Measurements from ENCODE around the gene MIEF1. TPM values are rescaled to one million over a fixed set of nuclear protein-coding genes. Genes with fewer than 3 reads are reported as not detected.
A peak's percentile ranks its signal among the peaks of the same experiment; 100 is the strongest.

The MIEF1 gene
- total and polyA plus RNA-seq, 2 of the 8 experiments (the other 6 are each of a cell fraction or from before 2014, with no cell fraction given) = 16.8 to 32.7 TPM

- no peak overlapping the region for H3K9ac ChIP-seq (replicated peaks in 1 of 4; ENCODE audit: extremely low read depth in 1 of 4, low read depth in 3 of 4, low read length in 3 of 4)
- no peak overlapping the region for H3K18ac ChIP-seq (ENCODE audit: extremely low read depth, low read length)
- no peak overlapping the region for H3K4ac ChIP-seq (replicated peaks; ENCODE audit: insufficient read length, low read depth, low read length)
- peaks cover 5% of the 10 kb centered on the region for H3K79me1 ChIP-seq (ENCODE audit: low read depth, low read length)
- no peak overlapping the region for H4K91ac ChIP-seq (replicated peaks; ENCODE audit: insufficient read length, low read length)
- peaks cover 24 to 59% (median 54%) of the 10 kb centered on the region in 4 experiments for H3K27me3 ChIP-seq (replicated peaks in 1 of 4; ENCODE audit: control insufficient read depth in 3 of 4, extremely low read depth in 1 of 4, insufficient read depth in 3 of 4, low read length in 3 of 4)
- peaks cover 43 to 53% of the 10 kb centered on the region in 2 experiments for H4K20me1 ChIP-seq (replicated peaks in 1 of 2; ENCODE audit: control insufficient read depth in 1 of 2, insufficient read depth in 2 of 2, low read length in 2 of 2)
- H3K56ac ChIP-seq (replicated peaks; ENCODE audit: insufficient read length, low read depth, low read length) = no peak overlapping the region
- no peak overlapping the region for H2BK120ac ChIP-seq (replicated peaks; ENCODE audit: low read depth, low read length)
- no peak overlapping the region for H2BK12ac ChIP-seq (ENCODE audit: low read depth, low read length)
- H3K27ac ChIP-seq (ENCODE audit: low read depth, low read length) = no peak overlapping the region
- no peaks in the 10 kb centered on the region for H3K9me3 ChIP-seq (ENCODE audit: insufficient read depth in 2 of 2, low read depth in 1 of 2, low read length in 1 of 2)
- H2BK20ac ChIP-seq (ENCODE audit: low read length) = no peak overlapping the region
- H3K4me2 ChIP-seq (ENCODE audit: insufficient read depth in 1 of 2, low read depth in 2 of 2, low read length in 2 of 2) = no peak overlapping the region
- H2AFZ ChIP-seq (ENCODE audit: low read length) = no peak overlapping the region
- H3K36me3 ChIP-seq (ENCODE audit: control insufficient read depth in 2 of 4, insufficient read depth in 4 of 4, low read length in 3 of 4) = peaks cover 20 to 47% (median 39%) of the 10 kb centered on the region in 4 experiments
- FAIRE-seq = no peak
- no peaks in the 10 kb centered on the region for H3K79me2 ChIP-seq (ENCODE audit: control insufficient read depth in 1 of 2, insufficient read depth in 2 of 2, low read length in 2 of 2)
- no peak overlapping the region for H2BK5ac ChIP-seq (ENCODE audit: low read depth, low read length)
- H3K4me1 ChIP-seq (replicated peaks in 1 of 4; ENCODE audit: control insufficient read depth in 3 of 4, insufficient read depth in 4 of 4, low read length in 3 of 4) = peaks cover 0 to 3% (median under 1%) of the 10 kb centered on the region in 4 experiments; a peak in 2 of 7 replicates
- no peak overlapping the region for H3K4me3 ChIP-seq (ENCODE audit: extremely low read depth in 1 of 4, insufficient read depth in 2 of 4, low read depth in 3 of 4, low read length in 4 of 4)
- no peak overlapping the region for H3K14ac ChIP-seq (ENCODE audit: insufficient read length)
- no peak overlapping the region for H4K5ac ChIP-seq (ENCODE audit: insufficient read length, low read depth, low read length)
- DNase-seq (ENCODE audit: low read depth in 1 of 2, low spot score in 2 of 2) = no peak
- H4K8ac ChIP-seq (ENCODE audit: extremely low read depth, insufficient read depth, low read length) = no peak overlapping the region; the same call in 1 of the 2 replicates
- CTCF ChIA-PET (ENCODE audit: partially characterized antibody) = interaction anchor here (0.9 to 10.1 kb wide), 26 partner anchors 13 to 380 kb away, joined by 3 to 278 read pairs (median 4); partner anchors contain the start of genes MIEF1 and SYNGR1
- POLR2A ChIA-PET (ENCODE audit: partially characterized antibody) = interaction anchor here (1.0 to 6.0 kb wide), 6 partner anchors 9 to 194 kb away, joined by 3 to 72 read pairs (median 5); partner anchors contain the start of genes RPL3 and RPS19BP1
- H2BK15ac ChIP-seq (ENCODE audit: low read length) = no peak overlapping the region
- WGBS, 2 experiments (ENCODE audit: extremely low coverage in 1 of 2, insufficient coverage in 1 of 2, insufficient read length in 1 of 2, insufficient replicate concordance in 2 of 2, low coverage in 1 of 2, low lambda C conversion rate in 2 of 2, missing lambda C conversion rate in 1 of 2) = 95% methylated on average over 18 of the region's 18 CpGs; no CpG with 5 or more reads in 1 of the 2 experiments
- no peak overlapping the region for H3K23ac ChIP-seq (ENCODE audit: insufficient read length)
- TF ChIP-seq BRCA1 (IDR thresholded peaks at IDR 0.05; ENCODE audit: low read depth, low read length) = no peak
- peak; percentile 31 for TF ChIP-seq EZH2 (IDR thresholded peaks at IDR 0.05; ENCODE audit: low read depth, low read length, severe bottlenecking)
- no peak overlapping the region for H2AK5ac ChIP-seq (ENCODE audit: low read depth, low read length)
- no peaks in the 10 kb centered on the region; the same call in 1 of the 2 replicates for H3K23me2 ChIP-seq (ENCODE audit: low read depth, low read length)
Observed at GRCh38 chr22:39513791-39514190, 11.7 kb downstream of the MIEF1 start.
